HG03135 (cell line): ENCODE data around the gene IBTK.
"Not testable (repeated sequence)": the region's sequence is repeated elsewhere in the genome, so short reads cannot be mapped to it uniquely, and the experiment has no call there.

Experiments used
- ATAC-seq: cut with Tn5 transposase; IDR thresholded peaks from one replicate; pipeline ENCODE4 v1.9.1; 2021; ENCODE audit warnings: mild to moderate bottlenecking, moderate library complexity; ENCODE audit not compliant: unreplicated experiment

IBTK gene

DNA sequence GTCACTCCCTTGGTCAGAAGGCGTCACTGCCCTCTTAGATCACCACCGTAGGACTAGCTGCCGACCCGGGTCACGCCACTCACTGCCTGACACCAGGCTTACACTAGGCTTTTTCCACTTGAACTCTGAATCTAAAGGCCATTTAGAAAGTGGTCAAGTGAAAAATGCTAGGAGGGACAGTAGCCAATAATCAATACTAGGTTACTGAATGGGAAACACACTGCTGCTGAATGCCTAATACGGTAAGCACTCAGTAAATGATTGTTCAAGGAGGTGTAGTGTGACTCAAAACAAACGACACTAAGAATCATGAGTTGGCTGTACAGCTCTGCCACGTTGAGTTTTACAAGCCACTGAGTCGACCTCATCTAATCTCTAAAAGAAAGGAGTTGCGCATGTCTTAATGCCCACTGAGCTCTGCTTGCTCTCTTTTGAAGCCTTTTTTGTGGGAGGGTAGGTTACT is 760 bp upstream of the IBTK start:
- ATAC-seq: peak; percentile 43

DNA sequence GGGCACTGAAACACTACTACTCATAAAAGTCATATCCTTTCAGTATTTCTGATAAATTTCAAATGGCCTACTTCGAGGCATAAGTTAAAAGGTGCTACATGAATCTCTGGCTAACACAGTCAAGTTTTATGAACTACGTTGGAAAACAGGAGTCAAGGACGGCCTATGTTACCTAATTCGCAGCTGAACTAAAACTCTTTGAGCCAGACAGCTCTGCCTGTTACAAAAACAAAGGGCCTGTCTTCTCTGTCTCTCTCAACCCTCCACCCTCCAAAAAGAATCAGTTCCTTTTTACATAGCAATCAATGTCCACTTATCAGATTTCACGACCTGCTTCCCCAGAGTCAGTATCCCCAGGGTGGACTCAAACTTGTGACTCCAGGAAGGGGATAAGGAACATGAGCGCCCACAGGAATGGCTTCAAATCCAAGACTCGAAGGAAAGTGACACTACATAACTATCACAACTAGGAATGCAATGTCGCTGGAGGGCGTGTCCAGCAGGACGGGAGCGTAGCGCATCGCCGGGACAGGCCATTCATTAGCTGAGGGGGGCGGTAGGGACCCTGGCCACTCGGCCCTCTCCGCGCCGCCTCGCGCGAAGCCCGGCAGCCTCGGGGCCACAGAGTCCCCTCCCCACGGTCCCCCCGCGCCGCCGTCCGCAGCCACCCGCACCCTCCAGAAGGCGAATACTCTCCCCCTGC is 591 bp downstream of the IBTK start:
- peak; percentile 40 for ATAC-seq

DNA sequence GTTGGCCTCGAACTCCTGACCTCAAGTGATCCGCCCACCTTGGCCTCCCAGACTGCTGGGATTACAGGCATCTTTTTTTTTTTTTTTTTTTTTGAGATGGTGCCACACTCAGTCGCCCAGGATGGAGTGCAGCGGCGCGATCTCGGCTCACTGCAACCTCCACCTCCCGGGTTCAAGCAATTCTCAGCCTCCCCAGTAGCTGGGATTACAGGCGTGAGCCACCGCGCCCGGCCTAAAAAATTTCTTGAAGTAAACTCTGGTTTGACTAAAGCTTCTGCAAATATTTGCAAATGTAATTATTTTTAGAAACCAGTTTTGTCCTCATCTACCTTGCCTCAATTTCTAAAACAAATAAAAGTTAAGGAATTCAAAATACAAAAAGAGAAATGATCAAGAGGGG is 1.2 kb downstream of the IBTK start:
- ATAC-seq: no peak

DNA sequence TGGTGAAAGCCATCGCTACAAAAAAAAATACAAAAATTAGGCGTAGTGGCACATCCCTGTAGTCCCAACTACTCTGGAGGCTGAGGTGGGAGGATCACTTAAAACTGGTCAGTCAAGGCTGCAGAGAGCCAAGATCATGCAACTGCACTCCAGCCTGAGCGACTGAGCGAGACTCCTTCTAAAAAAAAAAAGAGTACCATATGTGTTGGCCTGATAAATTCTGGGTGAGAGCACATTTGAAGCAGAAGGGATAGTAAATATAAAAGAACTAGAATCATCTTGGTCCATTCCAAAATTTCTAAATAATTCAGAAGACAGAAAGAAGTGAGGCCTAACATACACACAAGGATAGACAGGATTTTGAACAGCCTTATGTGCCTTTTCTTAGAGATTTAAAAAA is 2.2 kb downstream of the IBTK start:
- no peak for ATAC-seq

DNA sequence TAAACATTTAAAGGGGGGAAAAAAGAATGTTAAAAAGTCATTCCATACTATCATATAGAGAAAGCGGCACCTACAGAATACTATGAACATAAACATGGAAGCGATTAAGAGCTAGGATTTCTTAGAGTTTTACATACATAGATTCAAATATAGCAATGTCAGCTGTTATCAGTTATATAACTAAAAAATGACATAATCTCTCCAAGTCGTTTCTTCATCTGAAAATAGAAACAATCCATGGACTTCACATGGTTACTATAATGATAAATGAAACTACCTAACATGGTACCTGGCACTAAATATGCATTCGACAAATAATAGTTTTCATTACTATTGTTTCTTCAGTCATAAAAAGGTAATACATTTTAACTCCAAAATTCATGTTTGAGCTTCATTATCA is 3.7 kb downstream of the IBTK start:
- ATAC-seq: no peak

DNA sequence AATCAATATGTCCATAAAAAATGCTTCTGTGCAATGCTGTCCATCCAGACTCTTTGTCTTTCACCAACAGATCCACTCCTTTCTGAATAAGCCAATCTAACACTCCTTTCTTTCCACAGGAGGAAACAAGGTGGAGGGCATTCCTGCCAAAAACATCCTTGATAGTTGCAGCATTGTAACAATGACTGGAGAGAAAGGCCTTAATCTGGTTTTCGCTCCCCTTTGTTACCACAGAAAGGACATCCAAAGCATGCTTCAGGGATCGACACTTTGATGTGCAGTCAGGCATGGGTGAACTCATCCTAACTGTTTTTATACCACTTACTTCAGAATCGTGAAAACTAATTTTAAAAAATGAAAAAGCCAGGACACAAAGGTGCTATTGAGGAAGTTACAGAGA is 7.4 kb downstream of the IBTK start:
- no peak for ATAC-seq

DNA sequence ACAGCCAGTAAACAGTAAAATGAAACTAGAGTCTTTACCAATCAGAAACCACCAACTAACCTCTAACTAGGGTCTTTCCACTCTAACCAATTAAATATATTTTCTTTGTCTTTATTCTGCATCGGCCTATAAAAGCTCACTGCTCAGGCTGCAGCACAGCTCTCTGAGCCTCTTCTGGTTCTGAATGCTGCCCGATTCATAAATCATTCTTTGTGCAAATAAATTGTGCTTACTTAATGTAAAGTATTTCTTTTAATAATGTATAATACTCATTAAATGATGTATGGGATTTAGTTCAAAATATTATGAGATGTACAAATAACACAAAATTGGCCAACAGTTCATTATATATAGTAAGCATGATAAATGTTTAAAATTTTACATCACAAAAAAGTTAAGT is 7.9 kb downstream of the IBTK start:
- ATAC-seq: no peak

DNA sequence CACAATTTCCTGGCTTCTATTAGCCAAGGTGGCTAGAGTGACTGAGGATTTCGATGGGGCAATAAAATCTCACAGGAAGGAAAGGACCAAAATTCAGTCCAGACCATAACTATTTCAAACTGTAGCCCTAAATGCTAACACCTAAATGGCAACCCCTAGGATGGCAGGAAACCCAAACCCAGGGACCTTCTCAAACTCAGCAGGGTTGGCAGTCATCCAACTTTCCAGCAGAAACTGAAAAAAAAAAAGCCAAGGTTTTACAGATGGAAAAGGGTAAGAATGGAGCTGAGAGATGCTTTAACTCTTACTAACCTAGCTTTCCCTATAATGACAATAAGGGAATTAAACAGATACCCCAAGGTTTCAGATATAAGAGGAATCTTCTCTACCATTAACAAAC is 10.5 kb downstream of the IBTK start:
- ATAC-seq: no peak

DNA sequence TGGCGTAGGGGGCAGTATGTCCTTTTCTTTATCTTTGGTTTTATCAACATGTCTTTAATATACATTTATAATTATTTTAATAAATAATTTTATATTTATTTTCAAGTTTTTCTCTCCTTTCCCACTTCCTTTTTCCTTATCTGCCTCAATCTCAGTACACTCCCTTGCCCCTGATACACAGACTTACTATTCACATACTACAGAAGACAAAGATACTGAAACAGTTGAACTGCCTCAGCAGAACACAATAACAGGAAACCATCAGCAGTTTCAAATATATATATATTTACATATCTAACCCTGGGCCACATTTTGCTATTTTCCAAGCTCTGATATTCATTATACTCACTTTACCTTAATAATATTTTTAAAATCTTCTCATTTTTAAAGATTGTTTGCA is 19.8 kb downstream of the IBTK start:
- peak; percentile 84 for ATAC-seq

DNA sequence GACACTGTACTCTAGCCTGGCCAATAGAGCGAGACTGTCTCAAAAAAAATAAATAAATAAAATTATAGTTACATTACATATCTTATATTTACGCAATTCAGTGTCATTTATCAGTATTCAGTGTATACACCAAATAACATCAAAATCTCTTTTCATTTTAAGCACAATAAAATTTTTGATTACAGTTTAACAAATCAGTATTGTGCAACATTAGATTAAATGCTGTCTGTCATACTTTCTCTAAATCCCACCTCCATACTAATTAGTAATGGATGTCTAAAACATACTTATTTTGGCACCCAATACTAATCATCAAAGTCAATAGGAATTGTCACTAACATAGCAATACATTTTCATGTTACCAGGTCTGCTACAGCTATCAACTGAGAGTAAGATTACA is 27.4 kb downstream of the IBTK start:
- no peak for ATAC-seq

DNA sequence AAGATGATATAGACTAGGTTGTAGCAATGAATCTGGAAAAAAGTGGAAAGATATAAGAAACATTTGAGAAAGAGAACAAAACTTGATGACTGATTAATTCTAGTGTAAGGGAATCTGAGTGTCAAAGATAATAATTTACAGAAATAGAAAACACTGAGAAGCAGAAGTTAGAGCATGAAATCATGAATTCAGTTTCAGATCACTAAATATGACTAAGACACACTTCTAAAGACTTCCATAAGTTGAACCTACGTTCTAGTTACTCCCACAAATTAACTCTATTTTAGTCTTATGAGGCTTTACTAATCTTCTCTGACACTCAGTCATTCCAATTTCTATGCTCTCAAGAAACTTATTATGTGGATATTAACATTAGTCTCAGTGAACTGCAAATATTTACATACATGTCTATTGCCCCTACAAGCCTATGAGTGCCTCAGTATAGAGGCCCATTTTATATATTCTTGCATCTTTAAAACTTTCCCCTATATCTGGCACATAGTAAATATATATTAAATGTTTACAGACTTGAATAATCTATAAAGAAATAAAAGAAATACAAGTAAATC is 30.4 kb downstream of the IBTK start:
- ATAC-seq: peak; percentile 98

DNA sequence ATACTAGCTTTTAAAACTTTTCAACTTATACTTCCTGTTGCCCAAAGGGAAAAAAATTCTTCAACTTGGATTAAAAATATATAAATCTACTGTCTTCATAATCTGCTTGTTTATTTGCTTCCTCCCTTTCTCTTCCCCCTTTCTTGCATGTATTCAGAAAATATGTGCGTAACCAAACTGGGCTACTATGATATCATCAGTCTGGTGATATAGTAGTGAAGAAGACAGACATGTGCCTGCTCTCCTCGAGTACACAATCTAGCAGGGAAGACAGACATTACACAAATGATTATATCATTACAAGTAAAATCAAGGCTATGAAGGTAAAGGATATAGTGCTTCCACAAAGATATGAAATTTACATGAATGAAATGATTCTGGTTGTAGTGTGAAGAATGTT is 31.0 kb downstream of the IBTK start:
- peak; percentile 4 for ATAC-seq

DNA sequence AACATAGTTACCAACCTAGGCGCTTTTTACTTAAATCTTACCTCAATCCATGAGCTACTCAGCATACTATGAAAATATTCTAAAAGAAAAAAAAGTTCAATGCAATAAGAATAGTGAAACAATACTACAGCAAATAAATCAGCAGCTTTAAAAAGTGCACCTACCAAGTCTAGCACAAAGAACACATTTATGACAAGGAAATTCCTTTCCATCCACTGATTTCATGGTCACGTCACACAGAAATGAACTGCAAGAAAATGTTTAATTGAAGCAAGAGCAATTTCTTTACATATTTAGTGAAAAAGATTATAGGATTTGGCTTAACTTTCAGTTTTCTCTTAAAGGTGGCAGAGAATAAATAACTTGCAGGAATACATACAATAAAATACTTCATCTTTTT is 36.2 kb downstream of the IBTK start:
- ATAC-seq: no peak

DNA sequence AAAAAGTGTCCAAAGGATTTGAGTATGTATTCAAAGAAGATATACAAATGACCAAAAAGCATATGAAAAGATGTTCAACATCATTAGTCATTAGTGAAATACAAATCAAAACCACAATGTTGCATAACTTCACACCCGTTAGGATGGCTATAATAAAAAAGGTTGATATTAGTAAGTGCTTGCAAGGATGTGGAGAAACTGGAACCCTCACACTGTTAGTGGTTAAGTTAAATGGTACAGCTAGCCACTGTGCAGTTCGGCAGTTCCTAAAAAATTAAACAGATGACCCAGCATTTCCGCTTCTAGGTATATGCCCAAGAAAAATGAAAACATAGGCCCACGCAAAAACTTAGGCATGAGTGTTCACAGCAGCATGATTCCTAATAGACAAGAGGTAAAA is 38.6 kb downstream of the IBTK start:
- ATAC-seq: no peak

DNA sequence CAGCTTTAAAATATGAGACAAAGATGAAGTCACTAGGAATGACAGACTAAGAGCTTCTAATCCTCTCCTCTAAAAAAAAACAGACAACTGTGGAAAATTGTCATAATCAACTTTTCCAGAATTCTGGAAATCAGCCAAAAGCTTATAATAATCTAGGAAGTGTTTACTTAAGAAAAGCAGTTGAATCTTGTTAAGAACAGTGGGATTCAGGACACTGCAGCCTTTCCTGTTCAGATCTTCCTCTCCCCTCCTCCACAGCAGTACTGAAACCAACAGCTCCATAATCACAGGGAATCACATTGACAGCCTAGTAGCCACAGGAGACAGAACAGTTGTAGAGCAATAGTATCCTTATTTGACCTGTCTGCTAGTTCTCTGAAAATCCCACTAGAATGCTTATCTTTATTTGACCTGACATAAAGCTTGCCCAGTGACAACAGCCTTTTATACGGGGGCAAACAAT is 41.6 kb downstream of the IBTK start:
- no peak for ATAC-seq

DNA sequence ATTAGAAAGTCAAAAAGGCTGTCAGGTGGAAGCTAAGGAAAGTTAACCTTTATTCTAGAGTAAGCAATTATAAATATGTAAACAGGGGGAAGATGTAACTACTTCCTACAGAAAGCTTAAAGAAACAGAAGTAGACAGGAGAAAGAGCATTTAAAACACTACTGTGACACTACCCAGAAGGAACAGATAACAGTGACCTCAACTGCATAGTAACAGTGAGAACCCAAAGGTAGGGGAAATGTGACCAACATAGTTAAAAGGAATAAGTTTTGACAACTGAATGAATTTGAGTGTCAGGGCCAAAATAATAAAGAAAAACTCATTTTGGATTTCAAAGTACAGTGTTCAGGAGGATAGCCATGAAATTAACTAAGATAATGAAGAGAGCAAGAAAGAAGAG is 43.5 kb downstream of the IBTK start:
- ATAC-seq: no peak

DNA sequence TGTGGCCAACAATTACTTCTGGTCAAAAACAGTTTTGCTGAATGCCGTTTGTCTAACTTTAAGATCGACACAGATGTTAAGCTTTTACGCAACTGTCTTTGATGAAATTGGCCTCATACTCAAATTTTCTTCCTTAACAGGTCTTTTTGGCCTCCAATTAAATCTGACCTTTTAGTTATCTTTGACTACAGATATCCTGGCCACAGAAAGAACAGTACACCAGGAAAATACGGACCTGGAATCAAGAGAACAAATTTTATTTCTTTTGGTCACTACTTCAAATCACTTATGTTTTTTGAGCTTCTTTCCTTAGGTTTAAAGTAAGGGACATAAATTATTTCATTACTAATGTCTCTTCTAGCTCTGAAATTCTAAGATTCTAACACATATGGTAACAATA is 49.8 kb downstream of the IBTK start:
- no peak for ATAC-seq

DNA sequence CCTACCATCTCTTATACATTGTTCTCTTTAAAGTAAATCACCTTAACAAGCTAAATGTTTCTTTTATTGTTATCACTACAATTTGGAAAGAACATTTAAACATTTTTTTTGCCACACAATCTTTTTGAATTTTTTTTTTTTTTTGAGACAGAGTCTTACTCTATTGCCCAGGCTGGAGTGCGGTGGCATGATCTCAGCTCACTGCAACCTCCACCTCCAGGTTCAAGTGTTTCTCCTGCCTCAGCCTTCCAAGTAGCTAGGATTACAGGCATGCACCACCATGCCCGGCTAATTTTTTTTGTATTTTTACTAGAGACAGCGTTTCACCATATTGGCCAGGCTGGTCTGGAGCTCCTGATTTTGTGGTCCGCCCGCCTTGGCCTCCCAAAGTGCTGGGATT is 50.3 kb downstream of the IBTK start:
- not testable (repeated sequence) for ATAC-seq

DNA sequence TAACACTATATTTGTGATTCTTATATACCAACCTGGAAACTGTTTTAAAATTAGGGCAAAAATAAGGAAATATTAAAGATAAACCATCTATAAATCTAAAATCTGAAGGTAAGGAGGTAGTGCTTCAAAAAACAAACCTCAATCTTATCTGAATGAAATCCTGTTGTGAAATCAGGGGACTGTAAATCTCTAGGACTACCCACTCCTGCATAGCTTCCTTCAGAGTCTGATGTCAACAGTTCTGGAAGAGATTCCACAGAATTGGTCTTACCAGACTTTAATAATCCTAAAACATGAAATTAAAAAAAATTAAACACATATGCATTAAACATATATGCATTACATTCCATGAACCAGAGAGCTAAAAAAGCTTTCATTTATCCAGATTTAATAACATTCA is 51.4 kb downstream of the IBTK start:
- ATAC-seq: no peak

DNA sequence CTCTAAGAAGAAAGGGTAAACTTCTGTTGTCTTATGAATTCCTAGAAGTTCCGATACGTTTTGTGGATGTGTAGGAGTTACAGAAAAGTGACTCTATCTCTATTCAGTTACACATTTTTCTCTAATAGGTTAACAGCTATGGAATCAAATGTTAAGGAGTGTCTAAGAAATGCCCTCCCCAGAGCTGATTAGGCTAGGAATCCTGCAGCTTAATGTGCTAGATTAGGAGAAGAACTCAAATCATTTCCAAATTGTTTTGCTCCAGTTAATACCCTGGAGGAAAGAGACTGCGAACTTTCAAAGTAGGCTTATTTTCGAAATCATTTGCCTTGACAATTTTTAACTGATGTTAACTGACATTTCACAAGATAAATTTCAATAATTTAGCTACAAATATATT is 51.9 kb downstream of the IBTK start:
- no peak for ATAC-seq

DNA sequence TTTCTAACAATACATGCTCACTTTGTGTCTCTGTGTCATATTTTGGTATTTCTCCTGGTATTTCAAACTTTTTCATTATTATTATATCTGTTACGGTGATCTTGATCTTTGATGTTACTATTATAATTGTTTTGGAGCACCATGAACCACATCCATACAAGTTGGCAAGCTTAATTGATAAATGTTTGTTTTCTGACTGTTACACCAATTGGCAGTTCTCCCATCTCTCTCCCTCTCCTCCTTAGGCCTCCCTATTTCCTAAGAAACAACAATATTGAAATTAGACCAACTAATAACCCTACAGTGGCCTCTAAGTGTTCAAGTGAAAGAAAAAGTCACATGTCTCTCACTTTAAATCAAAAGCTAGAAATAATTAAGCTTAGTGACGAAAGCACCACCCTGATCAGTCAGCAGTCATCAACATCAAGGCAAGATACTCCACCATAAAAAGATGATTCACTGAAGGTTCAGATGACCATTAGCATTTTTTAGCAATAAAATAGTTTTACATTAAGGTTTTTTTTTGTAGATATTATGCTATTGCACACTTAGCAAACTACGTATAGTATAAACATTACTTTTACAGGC is 61.5 kb downstream of the IBTK start:
- ATAC-seq: no peak

DNA sequence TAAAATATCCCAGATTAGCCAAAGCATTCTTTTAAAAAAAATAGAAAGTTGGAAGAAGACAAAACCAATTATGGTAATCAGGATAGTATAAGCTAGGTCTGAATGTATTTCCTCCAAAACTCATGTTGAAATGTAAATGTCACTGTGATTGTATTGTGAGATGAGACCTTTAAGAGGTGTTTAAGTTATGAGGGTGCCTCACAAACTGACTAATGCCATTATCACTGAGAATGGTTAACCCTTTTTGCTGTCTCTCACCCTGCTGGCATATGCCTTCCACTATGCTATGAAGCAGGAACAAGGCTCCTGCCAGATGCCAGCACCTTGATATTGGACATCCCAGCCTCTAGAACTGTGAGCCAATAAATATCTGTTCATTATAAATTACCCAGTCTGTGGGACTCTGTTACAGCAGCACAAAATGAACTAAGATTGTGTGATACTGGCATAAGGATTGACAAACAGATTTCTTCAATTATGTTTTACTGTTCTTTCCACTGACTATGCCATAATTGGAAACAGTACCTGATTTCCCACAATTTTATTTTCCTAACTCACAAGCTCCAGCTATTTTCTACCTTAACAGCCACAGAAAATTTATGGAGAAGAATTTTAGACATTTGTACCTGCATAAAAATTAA is 63.8 kb downstream of the IBTK start:
- ATAC-seq: no peak
